ENCODE data around the gene THRAP3.

THRAP3 gene

DNA sequence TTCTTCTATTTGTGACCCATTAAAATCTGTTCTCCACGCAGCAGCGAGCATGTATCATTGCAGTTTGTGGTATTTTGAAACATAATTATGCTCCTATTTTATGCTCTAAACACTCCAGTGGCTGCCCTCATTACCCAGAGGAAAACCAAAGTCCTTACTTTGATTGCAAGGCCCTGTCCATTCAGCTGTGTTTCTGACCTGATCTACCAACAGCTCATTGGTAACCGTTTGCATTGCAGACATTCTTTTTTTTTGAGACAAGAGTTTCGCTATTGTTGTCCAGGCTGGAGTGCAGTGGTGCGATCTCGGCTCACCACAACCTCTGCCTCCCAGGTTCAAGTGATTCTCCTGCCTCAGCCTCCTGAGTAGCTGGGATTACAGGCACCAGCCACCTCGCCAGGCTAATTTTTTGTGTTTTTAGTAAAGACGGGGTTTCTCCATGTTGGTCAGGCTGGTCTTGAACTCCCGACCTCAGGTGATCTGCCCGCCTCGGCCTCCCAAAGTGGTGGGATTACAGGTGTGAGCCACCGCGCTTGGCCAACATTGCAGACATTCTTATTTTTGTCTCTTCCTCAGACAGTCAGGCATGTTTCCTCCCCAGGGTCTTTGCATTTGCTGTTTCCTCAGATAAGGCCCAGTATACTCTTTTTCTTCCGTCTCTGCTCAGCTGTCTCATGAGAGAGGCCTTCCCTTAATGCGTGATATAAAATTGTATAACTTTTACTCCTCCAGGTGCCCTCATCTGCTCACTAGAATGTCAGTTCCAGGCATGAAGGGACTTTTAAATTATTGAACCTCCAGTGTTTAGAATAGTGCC lies 32.5 kb downstream of the THRAP3 start:
- Mint-ChIP-seq H3K4me3 (no peak overlapping the region), H3K9me3 (no peaks in the 10 kb centered on the region), H3K4me1 (peaks cover 44% of the 10 kb centered on the region), H3K27ac (peak overlapping the region; percentile 84), H3K36me3 (peaks cover 9% of the 10 kb centered on the region), H3K27me3 (no peaks in the 10 kb centered on the region)

DNA sequence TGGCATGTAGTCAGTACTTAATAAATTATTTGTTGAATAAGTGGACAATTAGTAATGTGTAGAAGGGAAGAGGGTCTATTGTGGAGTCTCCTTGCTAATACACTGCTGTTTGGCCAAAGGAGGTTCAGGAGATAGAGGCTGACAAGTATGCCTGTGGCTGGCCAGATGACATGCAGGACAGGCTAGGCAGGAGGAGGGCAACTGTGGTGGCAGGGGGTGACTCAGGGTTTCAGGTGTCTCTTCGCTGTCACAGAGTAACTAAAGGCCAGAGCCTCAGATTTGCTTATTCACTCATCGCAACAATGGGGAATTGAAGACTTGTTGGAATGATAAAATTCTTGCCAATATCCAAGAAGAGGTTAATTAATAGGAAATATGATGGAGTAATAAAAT lies 33.1 kb downstream of the THRAP3 start:
- peaks cover 44% of the 10 kb centered on the region for H3K4me1 Mint-ChIP-seq
- no peak overlapping the region for H3K4me3 Mint-ChIP-seq
- no peaks in the 10 kb centered on the region for H3K9me3 Mint-ChIP-seq
- peak overlapping the region; percentile 84 for H3K27ac Mint-ChIP-seq
- no peaks in the 10 kb centered on the region for H3K27me3 Mint-ChIP-seq
- peaks cover 9% of the 10 kb centered on the region for H3K36me3 Mint-ChIP-seq

DNA sequence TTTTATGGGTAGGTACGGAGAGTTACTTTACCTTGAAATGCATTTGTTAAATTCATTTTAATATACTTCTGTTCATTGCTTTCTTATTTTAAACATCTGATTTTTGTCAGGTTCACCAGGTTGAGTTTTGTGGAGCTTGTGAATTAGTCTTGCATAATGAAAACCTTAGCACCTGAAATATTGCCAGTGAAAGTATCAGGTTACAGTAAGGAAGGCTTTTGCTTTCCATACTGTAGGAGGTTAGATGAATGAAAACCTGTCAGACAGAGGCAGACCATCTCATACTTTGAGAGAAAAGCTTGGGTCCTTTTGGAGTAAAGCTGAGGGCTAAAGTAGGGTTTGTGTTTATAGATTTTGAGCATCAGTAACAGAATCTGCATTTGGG lies 34.7 kb downstream of the THRAP3 start:
- no peak overlapping the region for H3K4me3 Mint-ChIP-seq

DNA sequence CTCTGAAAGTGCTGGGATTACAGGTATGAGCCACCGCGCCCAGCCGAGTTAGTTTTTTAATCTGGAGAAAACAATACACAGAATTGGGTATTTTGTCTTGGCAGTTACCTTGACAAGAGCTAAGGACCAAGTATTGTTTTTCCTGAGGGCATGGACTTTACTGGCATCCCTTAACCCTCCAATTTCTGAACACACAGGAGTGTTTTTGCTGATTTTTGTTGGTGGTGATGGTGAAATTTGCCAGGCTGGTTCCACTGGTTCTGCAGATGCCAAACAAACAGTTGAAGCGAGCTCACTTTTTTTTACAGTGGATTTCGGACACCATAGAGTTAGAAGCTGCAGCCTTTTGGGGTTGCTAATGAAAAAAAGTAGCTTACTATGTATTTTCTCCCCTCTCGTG lies 44.7 kb downstream of the THRAP3 start:
- Mint-ChIP-seq H3K9me3 (no peaks in the 10 kb centered on the region), H3K27me3 (no peaks in the 10 kb centered on the region), H3K27ac (no peak overlapping the region), H3K4me3 (no peak overlapping the region), H3K36me3 (peaks cover 3% of the 10 kb centered on the region), H3K4me1 (peaks cover 27% of the 10 kb centered on the region)

More for the DNA sequence above, 34.7 kb downstream of the THRAP3 start:
- H3K27me3 Mint-ChIP-seq = no peaks in the 10 kb centered on the region
- H3K27ac Mint-ChIP-seq = no peak overlapping the region
- peaks cover 11% of the 10 kb centered on the region for H3K36me3 Mint-ChIP-seq
- H3K9me3 Mint-ChIP-seq = no peaks in the 10 kb centered on the region
- H3K4me1 Mint-ChIP-seq = peaks cover 44% of the 10 kb centered on the region

- no peaks in the 10 kb centered on the region for H3K9me3 Mint-ChIP-seq
- H3K27me3 Mint-ChIP-seq = no peaks in the 10 kb centered on the region
- peaks cover 3% of the 10 kb centered on the region for H3K36me3 Mint-ChIP-seq
- H3K4me1 Mint-ChIP-seq = peaks cover 22% of the 10 kb centered on the region
- H3K27ac Mint-ChIP-seq = peak overlapping the region; percentile 70
- no peak overlapping the region for H3K4me3 Mint-ChIP-seq
Observed at GRCh38 chr1:36269408-36269838, 45.2 kb downstream of the THRAP3 start.

GRCh38 chr1:36273024-36273423 lies 48.8 kb downstream of the THRAP3 start:
- Mint-ChIP-seq H3K27ac (peak overlapping the region; percentile 46), H3K9me3 (no peaks in the 10 kb centered on the region), H3K4me1 (peaks cover 16% of the 10 kb centered on the region), H3K27me3 (no peaks in the 10 kb centered on the region), H3K36me3 (peaks cover 3% of the 10 kb centered on the region), H3K4me3 (no peak overlapping the region)

GRCh38 chr1:36274201-36274600 lies 50.0 kb downstream of the THRAP3 start:
- Mint-ChIP-seq H3K27me3 (no peaks in the 10 kb centered on the region), H3K27ac (no peak overlapping the region), H3K9me3 (no peaks in the 10 kb centered on the region), H3K4me1 (peaks cover 20% of the 10 kb centered on the region), H3K36me3 (peaks cover 3% of the 10 kb centered on the region), H3K4me3 (no peak overlapping the region)

- H3K27me3 Mint-ChIP-seq = no peaks in the 10 kb centered on the region
- no peak overlapping the region for H3K27ac Mint-ChIP-seq
- H3K36me3 Mint-ChIP-seq = no peaks in the 10 kb centered on the region
- no peaks in the 10 kb centered on the region for H3K9me3 Mint-ChIP-seq
- H3K4me1 Mint-ChIP-seq = peaks cover 38% of the 10 kb centered on the region
- H3K4me3 Mint-ChIP-seq = no peak overlapping the region
Observed at GRCh38 chr1:36276688-36277087, 52.4 kb downstream of the THRAP3 start.

- Mint-ChIP-seq H3K4me1 (peaks cover 39% of the 10 kb centered on the region), H3K27ac (peak overlapping the region; percentile 56), H3K9me3 (no peaks in the 10 kb centered on the region), H3K27me3 (no peaks in the 10 kb centered on the region), H3K4me3 (no peak overlapping the region), H3K36me3 (peaks cover 5% of the 10 kb centered on the region)
Observed at GRCh38 chr1:36279110-36279788, 55.0 kb downstream of the THRAP3 start.

GRCh38 chr1:36279789-36280296 lies 55.6 kb downstream of the THRAP3 start:
- H3K36me3 Mint-ChIP-seq = peaks cover 5% of the 10 kb centered on the region
- no peaks in the 10 kb centered on the region for H3K27me3 Mint-ChIP-seq
- H3K4me1 Mint-ChIP-seq = peaks cover 44% of the 10 kb centered on the region

GRCh38 chr1:36284061-36284460 lies 59.8 kb downstream of the THRAP3 start:
- Mint-ChIP-seq H3K4me3 (no peak overlapping the region), H3K9me3 (no peaks in the 10 kb centered on the region), H3K27ac (peak overlapping the region; percentile 74), H3K36me3 (peaks cover 14% of the 10 kb centered on the region), H3K4me1 (peaks cover 66% of the 10 kb centered on the region), H3K27me3 (no peaks in the 10 kb centered on the region)

More at GRCh38 chr1:36279789-36280296, 55.6 kb downstream of the THRAP3 start:
- Mint-ChIP-seq H3K4me3 (no peak overlapping the region), H3K27ac (peak overlapping the region; percentile 93), H3K9me3 (no peaks in the 10 kb centered on the region)

GRCh38 chr1:36284517-36284916 lies 60.3 kb downstream of the THRAP3 start:
- H3K27ac Mint-ChIP-seq = peak overlapping the region; percentile 74

GRCh38 chr1:36285443-36286101 lies 61.3 kb downstream of the THRAP3 start:
- H3K36me3 Mint-ChIP-seq = peaks cover 14% of the 10 kb centered on the region
- H3K27me3 Mint-ChIP-seq = no peaks in the 10 kb centered on the region
- peak overlapping the region; percentile 86 for H3K27ac Mint-ChIP-seq
- H3K4me1 Mint-ChIP-seq = peaks cover 54% of the 10 kb centered on the region
- H3K4me3 Mint-ChIP-seq = no peak overlapping the region
- H3K9me3 Mint-ChIP-seq = no peaks in the 10 kb centered on the region

More at GRCh38 chr1:36284517-36284916, 60.3 kb downstream of the THRAP3 start:
- Mint-ChIP-seq H3K27me3 (no peaks in the 10 kb centered on the region), H3K9me3 (no peaks in the 10 kb centered on the region), H3K4me1 (peaks cover 64% of the 10 kb centered on the region), H3K36me3 (peaks cover 14% of the 10 kb centered on the region), H3K4me3 (no peak overlapping the region)

DNA sequence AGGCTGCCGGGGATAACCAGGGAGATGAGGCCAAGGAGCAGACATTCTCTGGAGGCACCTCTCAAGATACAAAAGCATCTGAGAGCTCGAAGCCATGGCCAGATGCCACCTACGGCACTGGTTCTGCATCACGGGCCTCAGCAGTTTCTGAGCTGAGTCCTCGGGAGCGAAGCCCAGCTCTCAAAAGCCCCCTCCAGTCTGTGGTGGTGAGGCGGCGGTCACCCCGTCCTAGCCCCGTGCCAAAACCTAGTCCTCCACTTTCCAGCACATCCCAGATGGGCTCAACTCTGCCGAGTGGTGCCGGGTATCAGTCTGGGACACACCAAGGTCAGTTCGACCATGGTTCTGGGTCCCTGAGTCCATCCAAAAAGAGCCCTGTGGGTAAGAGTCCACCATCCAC lies 62.6 kb downstream of the THRAP3 start:
- peaks cover 17% of the 10 kb centered on the region for H3K36me3 Mint-ChIP-seq
- no peaks in the 10 kb centered on the region for H3K27me3 Mint-ChIP-seq
- H3K4me3 Mint-ChIP-seq = no peak overlapping the region
- H3K4me1 Mint-ChIP-seq = peaks cover 45% of the 10 kb centered on the region
- H3K9me3 Mint-ChIP-seq = no peaks in the 10 kb centered on the region
- H3K27ac Mint-ChIP-seq = peak overlapping the region; percentile 86

- Mint-ChIP-seq H3K4me3 (no peak overlapping the region), H3K27me3 (no peaks in the 10 kb centered on the region), H3K9me3 (no peaks in the 10 kb centered on the region), H3K27ac (no peak overlapping the region), H3K4me1 (peaks cover 42% of the 10 kb centered on the region), H3K36me3 (peaks cover 15% of the 10 kb centered on the region)
Observed at GRCh38 chr1:36287595-36287994, 63.4 kb downstream of the THRAP3 start.
